C4-2B (cell line): Measurements from ENCODE around the gene POLR3A.

Experiments
- H3K27ac ChIP-seq: fragments of 450-650 bp; 2 replicates; pipeline ENCODE4 v1.5.1; 2017
- CTCF ChIP-seq: fragments of 450-650 bp; conservative IDR thresholded peaks from 2 replicates; pipeline ENCODE4 v1.5.1; 2017; ENCODE audit warnings: mild to moderate bottlenecking
- ZFX ChIP-seq: fragments of 450-650 bp; IDR thresholded peaks from 2 replicates; pipeline ENCODE4 v1.6.1; 2017

The POLR3A gene

GRCh38 chr10:77959384-77959783, 69.9 kb downstream of the POLR3A start:
- no peak for TF ChIP-seq CTCF
- no peak for TF ChIP-seq ZFX
- H3K27ac ChIP-seq = no peak overlapping the region

- no peak overlapping the region for H3K27ac ChIP-seq
- TF ChIP-seq CTCF (no peak), ZFX (no peak)
Measured at GRCh38 chr10:77955136-77955535, 74.2 kb downstream of the POLR3A start.

- H3K27ac ChIP-seq = no peak overlapping the region
- TF ChIP-seq CTCF (no peak), ZFX (no peak)
Measured at GRCh38 chr10:77949167-77949566, 80.1 kb downstream of the POLR3A start.

GRCh38 chr10:77946084-77946483, 83.2 kb downstream of the POLR3A start:
- H3K27ac ChIP-seq = no peak overlapping the region
- TF ChIP-seq ZFX = no peak
- no peak for TF ChIP-seq CTCF

- H3K27ac ChIP-seq = no peak overlapping the region
- TF ChIP-seq CTCF (no peak), ZFX (no peak)
Measured at GRCh38 chr10:77944519-77944918, 84.8 kb downstream of the POLR3A start.

GRCh38 chr10:77943121-77943901, 86.0 kb downstream of the POLR3A start:
- no peak for TF ChIP-seq ZFX
- no peak for TF ChIP-seq CTCF
- no peak overlapping the region for H3K27ac ChIP-seq

GRCh38 chr10:77941790-77942189, 87.5 kb downstream of the POLR3A start:
- H3K27ac ChIP-seq = no peak overlapping the region
- TF ChIP-seq CTCF = no peak
- TF ChIP-seq ZFX = no peak
